K562 (cell line): ENCODE data around the gene ATP6V0C. TPM values are rescaled to one million over a fixed set of nuclear protein-coding genes. Genes with fewer than 3 reads are reported as not detected.

ENCODE experiments used
- ATAC-seq: fragments of 200-7000 bp; cut with Tn5 transposase; 3 replicates; pipeline ENCODE4 v1.9.1; 2020; ENCODE audit warnings: moderate library complexity
- BruUV-seq: library from RNA; stranded (reverse); fragments of 400-500 nt; replicated peaks from 2 replicates; lab custom pipeline; 2021; lab: Mats Ljungman, UMichigan
- CTCF ChIA-PET: fragments of 300-600 bp; formaldehyde crosslinking; extraction: SDS; loops from one replicate; lab custom pipeline; 2021; ENCODE audit warnings: low intra/inter-chr PET ratio; lab: Yijun Ruan, JAX
- POLR2A ChIA-PET: fragments of 300-600, 350-650 bp; sonication (Branson Sonifier 250); formaldehyde crosslinking; extraction: SDS; loops from one replicate; lab custom pipeline; 2021; ENCODE audit warnings: antibody characterized with exemption, inconsistent platforms; lab: Yijun Ruan, JAX
- DNase-seq, 4 experiments: peaks; one replicate each; pipeline versions ENCODE4 v3.0.0 to v3.0.0-alpha.2; 2011 to 2018; ENCODE audit warnings: low spot score in 3 of 4, mixed read lengths in 3 of 4; ENCODE audit errors: extremely low read depth in 1 of 4
- FAIRE-seq: peaks from 2 replicates; lab custom pipeline; 2011; peaks lifted over from hg19 to GRCh38; lab: Jason Lieb, UNC
- H2AFZ ChIP-seq: 2 replicates; pipeline ENCODE4 v1.6.0; 2011; ENCODE audit warnings: low read depth, low read length, control low read depth, inconsistent platforms
- H3K27ac ChIP-seq: fragments of 200-600 bp; 3 replicates; pipeline ENCODE4 v1.8.0; 2011; ENCODE audit warnings: low read depth, mild to moderate bottlenecking, control low read depth, inconsistent platforms, low read length, moderate library complexity, mixed read lengths; ENCODE audit errors: extremely low read depth
- H3K27me3 ChIP-seq, 2 experiments: fragments of 300-600 bp in 1 of 2; 2 replicates in 1 of 2; 3 replicates in 1 of 2; pipeline versions ENCODE4 v1.6.0 to v1.8.0; 2011; ENCODE audit warnings: inconsistent platforms in 2 of 2, low read length in 2 of 2, mild to moderate bottlenecking in 1 of 2, mixed read lengths in 1 of 2, moderate library complexity in 1 of 2; ENCODE audit not compliant: control insufficient read depth in 2 of 2, insufficient read depth in 2 of 2
- H3K36me3 ChIP-seq: fragments of 300-600 bp; 3 replicates; pipeline ENCODE4 v1.8.0; 2011; ENCODE audit warnings: mild to moderate bottlenecking, low read length, inconsistent platforms; ENCODE audit not compliant: control insufficient read depth, insufficient read depth
- H3K4me1 ChIP-seq, 2 experiments: fragments of 200-600 bp in 1 of 2; replicated peaks in 1 of 2; 2 replicates in 1 of 2; 3 replicates in 1 of 2; pipeline versions ENCODE4 v1.5.1 to v1.8.0; 2011; ENCODE audit warnings: inconsistent platforms in 2 of 2, low read length in 2 of 2, mild to moderate bottlenecking in 1 of 2, mixed read lengths in 1 of 2, moderate library complexity in 1 of 2; ENCODE audit not compliant: control insufficient read depth in 2 of 2, insufficient read depth in 2 of 2
- H3K4me2 ChIP-seq: 2 replicates; pipeline ENCODE4 v1.6.1; 2011; ENCODE audit warnings: low read length, control low read depth, inconsistent platforms, mixed read lengths; ENCODE audit not compliant: insufficient read depth
- H3K4me3 ChIP-seq: fragments of 200-600 bp; sonication (generic), shearing (Covaris generic); 2 replicates; pipeline ENCODE4 v1.5.1; 2016; ENCODE audit warnings: control low read depth, inconsistent platforms
- H3K79me2 ChIP-seq: fragments of 200-600 bp; 3 replicates; pipeline ENCODE4 v1.8.0; 2011; ENCODE audit warnings: low read length, inconsistent platforms; ENCODE audit not compliant: control insufficient read depth, insufficient read depth
- H3K9ac ChIP-seq, 2 experiments: 2 replicates each; pipeline versions ENCODE4 v1.6.0 to v1.6.1; 2011; ENCODE audit warnings: low read depth in 2 of 2, low read length in 2 of 2, control low read depth in 1 of 2, inconsistent platforms in 1 of 2, mild to moderate bottlenecking in 1 of 2, mixed read lengths in 1 of 2; ENCODE audit not compliant: insufficient read depth in 1 of 2
- H3K9me1 ChIP-seq: one replicate; pipeline ENCODE4 v1.6.0; 2011; ENCODE audit warnings: inconsistent platforms, mild to moderate bottlenecking, low read length, moderate library complexity; ENCODE audit not compliant: control insufficient read depth, insufficient read depth
- H3K9me3 ChIP-seq: replicated peaks from 2 replicates; pipeline ENCODE4 v1.5.1; 2011; ENCODE audit warnings: low read depth, low read length, inconsistent platforms; ENCODE audit not compliant: control insufficient read depth, insufficient read depth
- H4K20me1 ChIP-seq: replicated peaks from 2 replicates; pipeline ENCODE4 v1.6.1; 2011; ENCODE audit warnings: low read length, inconsistent platforms, mixed read lengths; ENCODE audit not compliant: control insufficient read depth, insufficient read depth
- CGGBP1 ChIP-seq: fragments of 250-450 bp; sonication (Bioruptor Pico); IDR thresholded peaks from 2 replicates; pipeline ENCODE4 v1.9.0; 2021; ENCODE audit warnings: mild to moderate bottlenecking
- PATZ1 ChIP-seq: fragments of 250-450 bp; sonication (Bioruptor Pico); IDR thresholded peaks from 2 replicates; pipeline ENCODE4 v1.5.0; 2020; ENCODE audit warnings: mild to moderate bottlenecking, borderline replicate concordance
- TRIM24 ChIP-seq, 2 experiments: fragments of 450-650 bp; IDR thresholded peaks; 2 replicates each; pipeline ENCODE4 v1.6.1; 2016
- YY1 ChIP-seq, 3 experiments: IDR thresholded peaks; 2 replicates each; pipeline ENCODE4 v1.6.1; 2011; ENCODE audit warnings: low read length in 2 of 3, mild to moderate bottlenecking in 2 of 3, moderate library complexity in 2 of 3, borderline replicate concordance in 1 of 3, control low read depth in 1 of 3, low read depth in 1 of 3; ENCODE audit not compliant: insufficient read depth in 3 of 3, insufficient replicate concordance in 2 of 3, control insufficient read depth in 1 of 3, insufficient read length in 1 of 3; ENCODE audit errors: extremely low read depth in 1 of 3
- ZNF121 ChIP-seq: sonication (generic); formaldehyde crosslinking; conservative IDR thresholded peaks from 2 replicates; pipeline ENCODE4 v1.8.0; 2022; ENCODE audit warnings: missing genetic modification reagents
- WGBS: fragments of 100-300 bp; shearing (Covaris generic); methylation state at CpG from one replicate; pipeline ENCODE4 v1.1.6; 2016; ENCODE audit warnings: low coverage, mixed read lengths; ENCODE audit not compliant: insufficient coverage; ENCODE audit errors: missing lambda C conversion rate; 5-methylcytosine and 5-hydroxymethylcytosine counted together
- in situ Hi-C: fragments of 300-500 bp; cut with MboI; formaldehyde crosslinking; loops from 4 replicates; pipeline ENCODE4 v1.15.0; 2018; ENCODE audit warnings: inconsistent platforms, mixed read lengths
- intact Hi-C: fragments of 100-400 bp; cut with micrococcal nuclease; formaldehyde crosslinking; loops from 2 replicates; pipeline ENCODE4 v1.14.2; 2022
- polyA plus RNA-seq, 8 experiments: library from polyadenylated mRNA; depleted of rRNA in 4 of 8; stranded (reverse) in 5 of 8; unstranded in 3 of 8; fragments of >200 nt; fragmentation: Nextera tagmentation in 2 of 8; fragmentation: Illumina TruSeq in 1 of 8; extraction: Ambion mirVana in 2 of 8; extraction: Trizol in 1 of 8; gene quantifications; 2 replicates each; pipeline versions ENCODE4 v1.2.1 to v1.2.3, GENCODE V29; 2011 to 2014; ENCODE audit warnings: inconsistent platforms in 1 of 8, missing spikeins in 1 of 8
- total RNA-seq, 7 experiments: library from RNA; depleted of rRNA in 6 of 7; stranded (reverse); fragments of >200 nt in 6 of 7; fragmentation: Illumina TruSeq in 2 of 7; extraction: Trizol in 2 of 7; gene quantifications; 2 replicates each; pipeline versions ENCODE4 v1.2.1 to v1.2.3, GENCODE V29; 2011 to 2021; ENCODE audit warnings: low replicate concordance in 1 of 7
- TF ChIP-seq, protein P1 (sequence below), 2 experiments: fragments of 450-650 bp; IDR thresholded peaks; 2 replicates each; pipeline ENCODE4 v1.6.1; 2016; ENCODE audit warnings: mild to moderate bottlenecking in 2 of 2, borderline replicate concordance in 1 of 2, low read depth in 1 of 2, moderate library complexity in 1 of 2
- TF ChIP-seq, protein P2 (sequence below): fragments of 250-450 bp; sonication (Bioruptor Pico); IDR thresholded peaks from 2 replicates; pipeline ENCODE4 v1.5.0; 2021

Gene ATP6V0C
- total and polyA plus RNA-seq, 9 of the 15 experiments (the other 6 are each of a cell fraction or from before 2014, with no cell fraction given), result 2.9 to 228 (median 22.7) TPM

DNA sequence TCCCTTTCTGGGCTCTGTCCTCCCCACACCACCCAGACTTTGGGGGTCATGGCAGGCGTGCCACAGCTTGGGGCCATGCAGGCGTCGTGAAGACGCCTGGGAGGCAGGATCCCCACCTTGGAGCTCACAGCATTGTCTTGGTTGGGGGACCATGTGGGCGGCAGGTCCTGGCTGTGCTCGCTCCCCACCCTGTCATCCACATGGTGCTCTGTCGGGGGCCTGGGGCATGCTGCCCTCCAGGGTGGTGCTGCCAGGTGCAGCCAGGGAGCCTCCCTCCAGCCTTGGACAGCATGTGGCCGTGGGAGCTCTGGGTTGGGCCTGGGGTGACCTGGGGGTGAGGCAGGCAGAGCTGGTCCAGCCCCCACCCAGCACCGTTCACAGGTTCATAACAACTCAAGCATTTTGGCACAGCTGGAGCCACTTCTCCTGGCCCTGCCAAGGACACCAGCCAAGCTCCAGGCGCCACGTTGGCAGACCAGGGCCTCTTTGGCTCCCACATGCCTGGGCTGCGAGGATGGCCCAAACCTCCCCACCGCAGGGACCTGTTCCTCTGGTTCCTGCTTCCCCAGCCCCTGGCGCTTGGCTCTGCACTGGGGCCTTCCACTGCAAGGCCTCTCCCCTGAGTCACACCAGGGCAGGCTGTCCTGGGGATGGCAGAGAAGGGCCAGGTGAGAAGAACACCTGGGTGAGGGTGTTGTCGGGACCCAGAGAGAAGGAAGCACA, 15.1 kb upstream of the ATP6V0C start:
- DNase-seq (no peak), FAIRE-seq (no peak), ATAC-seq (no peak)
- BruUV-seq, result no TSS peak
- Histone ChIP-seq H3K9me3 (no peaks in the 10 kb centered on the region), H3K9ac (peak overlapping the region in 1 of 2 experiments; percentile 83; a peak in 2 of 4 replicates), H2AFZ (no peak overlapping the region), H3K79me2 (peaks cover 19% of the 10 kb centered on the region), H3K27ac (no peak overlapping the region), H3K27me3 (no peaks in the 10 kb centered on the region), H3K4me1 (peaks cover 22 to 73% of the 10 kb centered on the region in 2 experiments), H3K4me2 (no peak overlapping the region), H4K20me1 (peaks cover 9% of the 10 kb centered on the region), H3K36me3 (peaks cover 67% of the 10 kb centered on the region; the same call in 2 of the 3 replicates), H3K9me1 (no peaks in the 10 kb centered on the region), H3K4me3 (no peak overlapping the region)
- ChIA-PET CTCF (interaction anchor here (0.9 to 1.0 kb wide), 2 partner anchors 159 to 201 kb away, joined by 3 read pairs; no protein-coding TSS in a partner anchor), POLR2A (no interaction called here)
- intact Hi-C loops (loop anchor here (5.0 kb wide), 1 partner anchor 301 kb away; the partner anchor contains the start of gene CASKIN1), in situ Hi-C loops (no loop called here)
- 86% methylated on average over 15 of the region's 15 CpGs for WGBS
- TF ChIP-seq YY1 (IDR thresholded peaks at IDR 0.05; ENCODE audit: borderline replicate concordance in 1 of 3, control insufficient read depth in 1 of 3, extremely low read depth in 1 of 3, insufficient read depth in 3 of 3, insufficient read length in 1 of 3, insufficient replicate concordance in 2 of 3, low read depth in 1 of 3, low read length in 2 of 3) (no peak), ZNF121 (CRISPR knock-in tag) (no peak), PATZ1 (CRISPR knock-in tag) (no peak), TRIM24 (IDR thresholded peaks at IDR 0.05) (no peak), CGGBP1 (CRISPR knock-in tag) (no peak)
- TF ChIP-seq, protein P1, sequence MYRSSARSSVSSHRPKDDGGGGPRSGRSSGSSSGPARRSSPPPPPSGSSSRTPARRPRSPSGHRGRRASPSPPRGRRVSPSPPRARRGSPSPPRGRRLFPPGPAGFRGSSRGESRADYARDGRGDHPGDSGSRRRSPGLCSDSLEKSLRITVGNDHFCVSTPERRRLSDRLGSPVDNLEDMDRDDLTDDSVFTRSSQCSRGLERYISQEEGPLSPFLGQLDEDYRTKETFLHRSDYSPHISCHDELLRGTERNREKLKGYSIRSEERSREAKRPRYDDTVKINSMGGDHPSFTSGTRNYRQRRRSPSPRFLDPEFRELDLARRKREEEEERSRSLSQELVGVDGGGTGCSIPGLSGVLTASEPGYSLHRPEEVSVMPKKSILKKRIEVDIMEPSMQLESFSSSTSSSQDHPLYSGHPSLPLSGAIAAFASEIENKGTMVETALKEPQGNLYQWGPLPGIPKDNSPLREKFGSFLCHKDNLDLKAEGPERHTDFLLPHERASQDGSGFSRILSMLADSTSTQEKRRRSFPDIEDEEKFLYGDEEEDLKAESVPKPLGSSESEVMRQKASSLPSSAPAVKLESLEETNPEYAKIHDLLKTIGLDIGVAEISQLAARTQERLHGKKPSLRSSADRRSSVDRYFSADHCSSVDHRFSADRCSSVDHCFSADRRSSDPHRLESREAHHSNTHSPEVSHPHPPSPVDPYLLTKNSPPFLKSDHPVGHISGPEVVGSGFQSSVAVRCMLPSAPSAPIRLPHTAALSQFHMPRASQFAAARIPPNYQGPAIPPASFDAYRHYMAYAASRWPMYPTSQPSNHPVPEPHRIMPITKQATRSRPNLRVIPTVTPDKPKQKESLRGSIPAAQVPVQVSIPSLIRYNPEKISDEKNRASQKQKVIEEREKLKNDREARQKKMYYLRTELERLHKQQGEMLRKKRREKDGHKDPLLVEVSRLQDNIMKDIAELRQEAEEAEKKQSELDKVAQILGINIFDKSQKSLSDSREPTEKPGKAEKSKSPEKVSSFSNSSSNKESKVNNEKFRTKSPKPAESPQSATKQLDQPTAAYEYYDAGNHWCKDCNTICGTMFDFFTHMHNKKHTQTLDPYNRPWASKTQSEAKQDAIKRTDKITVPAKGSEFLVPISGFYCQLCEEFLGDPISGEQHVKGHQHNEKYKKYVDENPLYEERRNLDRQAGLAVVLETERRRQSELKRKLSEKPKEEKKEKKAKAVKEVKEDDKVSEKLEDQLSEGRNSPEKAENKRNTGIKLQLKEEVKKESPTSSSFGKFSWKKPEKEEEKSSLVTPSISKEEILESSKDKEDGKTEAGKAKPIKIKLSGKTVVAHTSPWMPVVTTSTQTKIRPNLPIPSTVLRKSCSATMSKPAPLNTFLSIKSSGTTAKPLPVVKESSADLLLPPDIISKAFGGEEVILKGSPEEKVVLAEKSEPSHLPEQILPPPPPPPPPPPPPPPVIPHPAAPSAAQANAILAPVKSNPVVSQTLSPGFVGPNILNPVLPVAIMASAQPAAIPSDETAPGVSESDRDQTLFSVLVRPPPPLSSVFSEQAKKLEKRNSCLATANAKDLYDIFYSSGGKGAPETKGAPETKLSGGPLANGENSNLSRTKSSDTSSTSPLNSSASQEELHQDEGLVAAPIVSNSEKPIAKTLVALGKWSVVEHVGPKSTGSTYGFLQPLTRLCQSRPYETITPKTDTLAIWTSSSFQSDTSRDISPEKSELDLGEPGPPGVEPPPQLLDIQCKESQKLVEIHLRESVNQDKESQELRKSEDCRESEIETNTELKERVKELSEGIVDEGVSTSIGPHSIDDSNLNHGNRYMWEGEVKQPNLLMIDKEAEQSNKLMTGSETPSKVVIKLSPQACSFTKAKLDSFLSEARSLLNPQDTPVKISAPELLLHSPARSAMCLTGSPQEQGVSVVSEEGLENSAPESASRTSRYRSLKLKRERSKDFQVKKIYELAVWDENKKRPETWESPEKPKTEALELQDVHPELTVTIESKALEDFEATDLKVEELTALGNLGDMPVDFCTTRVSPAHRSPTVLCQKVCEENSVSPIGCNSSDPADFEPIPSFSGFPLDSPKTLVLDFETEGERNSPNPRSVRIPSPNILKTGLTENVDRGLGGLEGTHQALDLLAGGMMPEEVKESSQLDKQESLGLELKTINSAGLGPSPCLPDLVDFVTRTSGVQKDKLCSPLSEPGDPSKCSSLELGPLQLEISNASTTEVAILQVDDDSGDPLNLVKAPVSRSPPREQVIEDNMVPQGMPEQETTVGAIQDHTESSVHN (IDR thresholded peaks at IDR 0.05; ENCODE audit: borderline replicate concordance in 1 of 2, low read depth in 1 of 2), result no peak
- TF ChIP-seq, protein P2, sequence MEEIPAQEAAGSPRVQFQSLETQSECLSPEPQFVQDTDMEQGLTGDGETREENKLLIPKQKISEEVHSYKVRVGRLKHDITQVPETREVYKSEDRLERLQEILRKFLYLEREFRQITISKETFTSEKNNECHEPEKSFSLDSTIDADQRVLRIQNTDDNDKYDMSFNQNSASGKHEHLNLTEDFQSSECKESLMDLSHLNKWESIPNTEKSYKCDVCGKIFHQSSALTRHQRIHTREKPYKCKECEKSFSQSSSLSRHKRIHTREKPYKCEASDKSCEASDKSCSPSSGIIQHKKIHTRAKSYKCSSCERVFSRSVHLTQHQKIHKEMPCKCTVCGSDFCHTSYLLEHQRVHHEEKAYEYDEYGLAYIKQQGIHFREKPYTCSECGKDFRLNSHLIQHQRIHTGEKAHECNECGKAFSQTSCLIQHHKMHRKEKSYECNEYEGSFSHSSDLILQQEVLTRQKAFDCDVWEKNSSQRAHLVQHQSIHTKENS (CRISPR knock-in tag), result no peak
